Naive thymus-derived CD4-positive, alpha-beta T cell (primary cell): ENCODE results near the gene BACE2. TPM values are rescaled to one million over a fixed set of nuclear protein-coding genes. Genes with fewer than 3 reads are reported as not detected.

Source experiments
- ATAC-seq: fragments of 150-1000 bp; cut with Tn5 transposase; 2 replicates; pipeline ENCODE4 v1.10.0; 2021; ENCODE audit warnings: mild to moderate bottlenecking, moderate library complexity
- CTCF ChIA-PET: fragments of 350-600 bp; sonication (Branson Sonifier 250); formaldehyde crosslinking; loops from one replicate; lab custom pipeline; 2021; ENCODE audit warnings: antibody characterized with exemption; lab: Charles Lee
- POLR2A ChIA-PET: fragments of 350-600 bp; sonication (Branson Sonifier 250); formaldehyde crosslinking; loops from one replicate; lab custom pipeline; 2021; ENCODE audit warnings: antibody characterized with exemption, inconsistent platforms; lab: Charles Lee
- DNase-seq, 9 donors: peaks; one replicate each; pipeline versions ENCODE4 v3.0.0 to v3.0.0-alpha.2; 2020 to 2022; ENCODE audit warnings: mixed read lengths in 1 of 9
- H3K27ac ChIP-seq: one replicate; pipeline ENCODE4 v1.7.0; 2013; ENCODE audit warnings: mild to moderate bottlenecking, low read depth, low read length, moderate library complexity
- H3K27me3 ChIP-seq, 2 donors: one replicate each; pipeline ENCODE4 v1.7.0; 2013; ENCODE audit warnings: low read length in 2 of 2, mild to moderate bottlenecking in 2 of 2, moderate library complexity in 2 of 2; ENCODE audit not compliant: control insufficient read depth in 2 of 2, insufficient read depth in 2 of 2
- H3K36me3 ChIP-seq, 3 experiments: 1 replicate in 2 of 3; 2 replicates in 1 of 3; pipeline ENCODE4 v1.7.0; 2013; ENCODE audit warnings: low read length in 3 of 3, mild to moderate bottlenecking in 3 of 3, moderate library complexity in 1 of 3; ENCODE audit not compliant: insufficient read depth in 3 of 3, control insufficient read depth in 2 of 3
- H3K4me1 ChIP-seq, 2 donors: one replicate each; pipeline ENCODE4 v1.7.0; 2013; ENCODE audit warnings: low read length in 2 of 2, mild to moderate bottlenecking in 2 of 2, moderate library complexity in 1 of 2; ENCODE audit not compliant: control insufficient read depth in 2 of 2, insufficient read depth in 2 of 2
- H3K4me3 ChIP-seq: 2 replicates; pipeline ENCODE4 v1.7.0; 2013; ENCODE audit warnings: mild to moderate bottlenecking, low read length
- H3K9me3 ChIP-seq, 3 experiments: 1 replicate in 2 of 3; 2 replicates in 1 of 3; pipeline ENCODE4 v1.7.0; 2013; ENCODE audit warnings: low read length in 3 of 3; ENCODE audit not compliant: control insufficient read depth in 2 of 3
- H3K27ac Mint-ChIP-seq, 9 donors: one replicate each; pipeline ENCODE4 v1.8.0; 2020 to 2022; ENCODE audit warnings: mixed read lengths in 9 of 9, mild to moderate bottlenecking in 8 of 9, moderate library complexity in 5 of 9, inconsistent platforms in 2 of 9
- H3K27me3 Mint-ChIP-seq, 5 donors: one replicate each; pipeline ENCODE4 v1.8.0; 2021 to 2022; ENCODE audit warnings: mixed read lengths in 5 of 5, mild to moderate bottlenecking in 1 of 5
- H3K36me3 Mint-ChIP-seq, 5 donors: one replicate each; pipeline ENCODE4 v1.8.0; 2020 to 2022; ENCODE audit warnings: mixed read lengths in 5 of 5, mild to moderate bottlenecking in 3 of 5, inconsistent platforms in 1 of 5
- H3K4me1 Mint-ChIP-seq, 7 donors: one replicate each; pipeline ENCODE4 v1.8.0; 2020 to 2022; ENCODE audit warnings: mixed read lengths in 7 of 7, mild to moderate bottlenecking in 3 of 7, inconsistent platforms in 1 of 7
- H3K4me3 Mint-ChIP-seq, 10 donors: one replicate each; pipeline ENCODE4 v1.8.0; 2020 to 2022; ENCODE audit warnings: mild to moderate bottlenecking in 10 of 10, mixed read lengths in 10 of 10, moderate library complexity in 6 of 10, inconsistent platforms in 2 of 10
- H3K9me3 Mint-ChIP-seq, 11 donors: one replicate each; pipeline ENCODE4 v1.8.0; 2020 to 2022; ENCODE audit warnings: mixed read lengths in 11 of 11, mild to moderate bottlenecking in 4 of 11, inconsistent platforms in 1 of 11, moderate library complexity in 1 of 11
- intact Hi-C, 2 donors: fragments of 100-400 bp; cut with micrococcal nuclease; formaldehyde crosslinking; loops; one replicate each; pipeline ENCODE4 v1.15.1; 2023
- polyA plus RNA-seq, 2 donors: library from polyadenylated mRNA; unstranded; fragments of 300-500 nt; fragmentation: Illumina TruSeq; gene quantifications; one replicate each; pipeline ENCODE4 v1.2.3, GENCODE V29; 2021
- total RNA-seq, 6 experiments: library from RNA in 5 of 6; stranded (reverse) in 5 of 6; gene quantifications; 1 replicate in 5 of 6; 2 replicates in 1 of 6; pipeline ENCODE4 v1.2.3 and lab custom pipeline; 2021 to 2026

The BACE2 gene
- total and polyA plus RNA-seq, 7 experiments from 2014 or later: 0.03 to 3.6 (median 1.1) TPM; not detected in 1

GRCh38 chr21:41230497-41230896 lies 62.5 kb downstream of the BACE2 start:
- Mint-ChIP-seq H3K9me3 (peaks cover 0 to 3% (median 0%) of the 10 kb centered on the region in 11 donors), H3K4me1 (peaks cover 0 to 5% (median 0%) of the 10 kb centered on the region in 7 donors), H3K4me3 (no peak overlapping the region), H3K36me3 (no peaks in the 10 kb centered on the region), H3K27ac (no peak overlapping the region), H3K27me3 (peaks cover 0 to 24% (median 16%) of the 10 kb centered on the region in 5 donors)
- CTCF ChIA-PET: no interaction called here
- ATAC-seq (no peak), DNase-seq (no peak)
- no peaks in the 10 kb centered on the region for H3K4me1 ChIP-seq
- no peak overlapping the region for H3K4me3 ChIP-seq
- intact Hi-C loops: no loop called here
- H3K27me3 ChIP-seq: no peaks in the 10 kb centered on the region
- POLR2A ChIA-PET: interaction anchor here (0.6 kb wide), 1 partner anchor 112 kb away, joined by 3 read pairs; no protein-coding TSS in a partner anchor
- no peak overlapping the region for H3K27ac ChIP-seq
- no peaks in the 10 kb centered on the region for H3K9me3 ChIP-seq
- H3K36me3 ChIP-seq: no peaks in the 10 kb centered on the region

- no peaks in the 10 kb centered on the region for H3K27me3 ChIP-seq
- H3K27ac ChIP-seq: no peak overlapping the region
- CTCF ChIA-PET: no interaction called here
- H3K36me3 Mint-ChIP-seq: no peaks in the 10 kb centered on the region
- H3K36me3 ChIP-seq: no peaks in the 10 kb centered on the region
- no peak for DNase-seq
- peaks cover 0 to 5% (median 0%) of the 10 kb centered on the region in 7 donors for H3K4me1 Mint-ChIP-seq
- peaks cover 0 to 24% (median 19%) of the 10 kb centered on the region in 5 donors for H3K27me3 Mint-ChIP-seq
- ATAC-seq: no peak
- H3K4me1 ChIP-seq: no peaks in the 10 kb centered on the region
- POLR2A ChIA-PET: no interaction called here
- no peaks in the 10 kb centered on the region for H3K9me3 ChIP-seq
- H3K27ac Mint-ChIP-seq: no peak overlapping the region
- H3K9me3 Mint-ChIP-seq: peaks cover 0 to 3% (median 0%) of the 10 kb centered on the region in 11 donors
- no peak overlapping the region for H3K4me3 ChIP-seq
- H3K4me3 Mint-ChIP-seq: no peak overlapping the region
- intact Hi-C loops: no loop called here
Measured at GRCh38 chr21:41231060-41231459, 63.1 kb downstream of the BACE2 start.

- ChIA-PET CTCF (no interaction called here), POLR2A (no interaction called here)
- Histone ChIP-seq H3K27me3 (no peaks in the 10 kb centered on the region), H3K9me3 (no peaks in the 10 kb centered on the region), H3K4me3 (no peak overlapping the region), H3K36me3 (no peaks in the 10 kb centered on the region), H3K27ac (no peak overlapping the region), H3K4me1 (no peaks in the 10 kb centered on the region)
- DNase-seq: no peak
- Mint-ChIP-seq H3K27me3 (peaks cover 0 to 26% (median 23%) of the 10 kb centered on the region in 5 donors), H3K36me3 (no peaks in the 10 kb centered on the region), H3K9me3 (peaks cover 0 to 3% (median 0%) of the 10 kb centered on the region in 11 donors), H3K27ac (no peak overlapping the region), H3K4me1 (peaks cover 0 to 5% (median 0%) of the 10 kb centered on the region in 7 donors), H3K4me3 (no peak overlapping the region)
- intact Hi-C loops: no loop called here
- no peak for ATAC-seq
Measured at GRCh38 chr21:41232013-41232412, 64.1 kb downstream of the BACE2 start.

- intact Hi-C loops: no loop called here
- H3K4me3 ChIP-seq: no peak overlapping the region
- H3K4me1 Mint-ChIP-seq: no peaks in the 10 kb centered on the region
- ATAC-seq (no peak), DNase-seq (no peak)
- H3K36me3 Mint-ChIP-seq: no peaks in the 10 kb centered on the region
- no peaks in the 10 kb centered on the region for H3K9me3 ChIP-seq
- ChIA-PET POLR2A (no interaction called here), CTCF (no interaction called here)
- peaks cover 0 to 2% (median 0%) of the 10 kb centered on the region in 11 donors for H3K9me3 Mint-ChIP-seq
- H3K27me3 ChIP-seq: no peaks in the 10 kb centered on the region
- no peak overlapping the region for H3K4me3 Mint-ChIP-seq
- no peak overlapping the region for H3K27ac Mint-ChIP-seq
- no peaks in the 10 kb centered on the region for H3K4me1 ChIP-seq
- H3K27ac ChIP-seq: no peak overlapping the region
- H3K27me3 Mint-ChIP-seq: peaks cover 0 to 26% (median 23%) of the 10 kb centered on the region in 5 donors
- no peaks in the 10 kb centered on the region for H3K36me3 ChIP-seq
Measured at GRCh38 chr21:41233916-41234315, 66.0 kb downstream of the BACE2 start.

GRCh38 chr21:41234569-41234968 lies 66.6 kb downstream of the BACE2 start:
- Histone ChIP-seq H3K4me1 (no peaks in the 10 kb centered on the region), H3K27me3 (no peaks in the 10 kb centered on the region), H3K36me3 (no peaks in the 10 kb centered on the region), H3K27ac (no peak overlapping the region), H3K9me3 (no peaks in the 10 kb centered on the region), H3K4me3 (no peak overlapping the region)
- DNase-seq (no peak), ATAC-seq (no peak)
- POLR2A ChIA-PET: no interaction called here
- intact Hi-C loops: no loop called here
- no peaks in the 10 kb centered on the region for H3K36me3 Mint-ChIP-seq
- peaks cover 0 to 2% (median 0%) of the 10 kb centered on the region in 11 donors for H3K9me3 Mint-ChIP-seq
- H3K27ac Mint-ChIP-seq: no peak overlapping the region
- H3K4me3 Mint-ChIP-seq: no peak overlapping the region
- H3K4me1 Mint-ChIP-seq: no peaks in the 10 kb centered on the region
- CTCF ChIA-PET: no interaction called here
- H3K27me3 Mint-ChIP-seq: peaks cover 0 to 26% (median 23%) of the 10 kb centered on the region in 5 donors

GRCh38 chr21:41235201-41235600 lies 67.2 kb downstream of the BACE2 start:
- Histone ChIP-seq H3K4me1 (no peaks in the 10 kb centered on the region), H3K9me3 (no peaks in the 10 kb centered on the region), H3K27me3 (no peaks in the 10 kb centered on the region), H3K27ac (no peak overlapping the region), H3K36me3 (no peaks in the 10 kb centered on the region), H3K4me3 (no peak overlapping the region)
- Mint-ChIP-seq H3K4me1 (no peaks in the 10 kb centered on the region), H3K27me3 (peaks cover 0 to 30% (median 23%) of the 10 kb centered on the region in 5 donors), H3K27ac (no peak overlapping the region), H3K36me3 (no peaks in the 10 kb centered on the region), H3K4me3 (no peak overlapping the region), H3K9me3 (peaks cover 0 to 2% (median 0%) of the 10 kb centered on the region in 11 donors)
- no peak for DNase-seq
- no peak for ATAC-seq
- intact Hi-C loops: no loop called here
- POLR2A ChIA-PET: no interaction called here
- CTCF ChIA-PET: no interaction called here

- no peak for ATAC-seq
- peaks cover 0 to 30% (median 23%) of the 10 kb centered on the region in 5 donors for H3K27me3 Mint-ChIP-seq
- no peak for DNase-seq
- no peak overlapping the region for H3K27ac Mint-ChIP-seq
- H3K27me3 ChIP-seq: no peaks in the 10 kb centered on the region
- H3K36me3 Mint-ChIP-seq: no peaks in the 10 kb centered on the region
- no peak overlapping the region for H3K27ac ChIP-seq
- no peak overlapping the region for H3K4me3 Mint-ChIP-seq
- no peaks in the 10 kb centered on the region for H3K36me3 ChIP-seq
- CTCF ChIA-PET: no interaction called here
- H3K9me3 Mint-ChIP-seq: peaks cover 0 to 2% (median 0%) of the 10 kb centered on the region in 11 donors
- no peaks in the 10 kb centered on the region for H3K4me1 Mint-ChIP-seq
- POLR2A ChIA-PET: no interaction called here
- intact Hi-C loops: no loop called here
- H3K4me3 ChIP-seq: no peak overlapping the region
- no peaks in the 10 kb centered on the region for H3K9me3 ChIP-seq
- H3K4me1 ChIP-seq: no peaks in the 10 kb centered on the region
Measured at GRCh38 chr21:41236352-41236973, 68.5 kb downstream of the BACE2 start.
